Hepatocyte (in vitro differentiated cells): ENCODE measurements around the gene TRPM7. TPM values are rescaled to one million over a fixed set of nuclear protein-coding genes. Genes with fewer than 3 reads are reported as not detected.

ENCODE experiments used
- DNase-seq: peaks from one replicate; pipeline ENCODE4 v3.0.0-alpha.2; 2016; ENCODE audit warnings: low spot score
- H2AFZ ChIP-seq: fragments of 200-600 bp; sonication (generic); 2 replicates; pipeline ENCODE4 v1.6.0; 2016; ENCODE audit warnings: antibody characterized with exemption, mild to moderate bottlenecking
- H3K27ac ChIP-seq: fragments of 200-600 bp; sonication (generic); 2 replicates; pipeline ENCODE4 v1.5.1; 2016; ENCODE audit warnings: mild to moderate bottlenecking
- H3K27me3 ChIP-seq: fragments of 200-600 bp; sonication (generic); 2 replicates; pipeline ENCODE4 v1.6.1; 2016
- H3K36me3 ChIP-seq: fragments of 200-600 bp; sonication (generic); replicated peaks from 2 replicates; pipeline ENCODE4 v1.5.1; 2016; ENCODE audit warnings: low read depth; ENCODE audit not compliant: insufficient read depth
- H3K4me1 ChIP-seq: fragments of 200-600 bp; sonication (generic); 2 replicates; pipeline ENCODE4 v1.5.1; 2016; ENCODE audit warnings: mild to moderate bottlenecking, moderate library complexity; ENCODE audit not compliant: insufficient read depth
- H3K4me2 ChIP-seq: fragments of 200-600 bp; sonication (generic); 2 replicates; pipeline ENCODE4 v1.6.0; 2016
- H3K4me3 ChIP-seq: fragments of 200-600 bp; sonication (generic); 2 replicates; pipeline ENCODE4 v1.5.1; 2016; ENCODE audit warnings: mild to moderate bottlenecking
- H3K79me2 ChIP-seq: fragments of 200-600 bp; sonication (generic); 2 replicates; pipeline ENCODE4 v1.6.0; 2017; ENCODE audit warnings: mild to moderate bottlenecking
- H3K9me2 ChIP-seq: fragments of 200-600 bp; sonication (generic); replicated peaks from 2 replicates; pipeline ENCODE4 v1.6.0; 2017; ENCODE audit warnings: mild to moderate bottlenecking; ENCODE audit not compliant: insufficient read depth
- H3K9me3 ChIP-seq: fragments of 200-600 bp; sonication (generic); 2 replicates; pipeline ENCODE4 v1.5.1; 2016; ENCODE audit warnings: low read depth, mild to moderate bottlenecking
- H4K20me1 ChIP-seq: fragments of 200-600 bp; sonication (generic); 2 replicates; pipeline ENCODE4 v1.6.0; 2016; ENCODE audit warnings: mild to moderate bottlenecking; ENCODE audit not compliant: insufficient read depth, poor library complexity, severe bottlenecking
- EZH2 ChIP-seq: fragments of 200-600 bp; sonication (generic); IDR thresholded peaks from 2 replicates; pipeline ENCODE4 v1.6.1; 2016; ENCODE audit warnings: antibody characterized with exemption, mild to moderate bottlenecking, borderline replicate concordance
- EZH2phosphoT487 ChIP-seq: fragments of 200-600 bp; sonication (generic); IDR thresholded peaks from one replicate; pipeline ENCODE4 v1.6.1; 2018; ENCODE audit warnings: antibody characterized with exemption, mild to moderate bottlenecking, low read depth, moderate library complexity; ENCODE audit not compliant: unreplicated experiment, severe bottlenecking
- WGBS: methylation state at CpG from one replicate; pipeline ENCODE4 v1.1.6; 2016; ENCODE audit warnings: low lambda C conversion rate; ENCODE audit errors: missing lambda C conversion rate; 5-methylcytosine and 5-hydroxymethylcytosine counted together
- polyA plus RNA-seq: library from polyadenylated mRNA; unstranded; fragments of >200 nt; fragmentation: Nextera tagmentation; extraction: Ambion mirVana; gene quantifications from 2 replicates; pipeline ENCODE4 v1.2.1, GENCODE V29; 2016
- total RNA-seq: library from RNA; depleted of rRNA; stranded (reverse); fragments of >200 nt; gene quantifications from 2 replicates; pipeline ENCODE4 v1.2.3, GENCODE V29; 2014
- TF ChIP-seq, protein P1 (sequence below): fragments of 200-600 bp; sonication (generic); IDR thresholded peaks from 2 replicates; pipeline ENCODE4 v1.5.1; 2016; ENCODE audit warnings: antibody characterized with exemption, mild to moderate bottlenecking; ENCODE audit not compliant: poor library complexity

TRPM7 gene
- total and polyA plus RNA-seq, 2 experiments from 2014 or later, result 12.2 to 58.3 TPM

DNA sequence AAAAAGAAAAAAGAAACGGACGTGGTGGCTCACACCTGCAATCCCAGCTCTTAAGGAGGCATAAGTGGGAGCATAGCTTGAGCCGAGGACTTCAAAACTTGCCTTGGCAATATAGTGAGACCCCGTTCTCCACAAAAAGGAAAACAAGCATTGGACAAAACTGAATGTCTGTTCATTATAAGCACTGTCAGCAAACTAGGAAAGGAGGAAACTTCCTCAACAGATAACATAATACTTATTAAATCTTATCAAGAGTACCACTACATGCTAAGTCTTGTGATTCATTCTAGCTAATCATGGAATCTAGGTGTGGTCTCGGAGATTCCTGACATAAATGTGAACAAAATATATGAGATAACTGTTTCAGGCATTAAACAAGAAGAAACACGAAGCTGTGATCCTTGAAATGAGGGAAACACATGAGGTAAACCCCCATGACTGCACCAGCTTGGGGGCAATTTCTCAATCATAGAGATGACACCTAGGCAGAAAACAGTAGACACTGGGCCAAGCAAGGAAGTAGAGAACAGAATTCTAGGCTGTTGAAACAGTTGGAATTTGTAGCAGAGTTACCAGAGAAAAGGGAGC, 33.3 kb downstream of the TRPM7 start:
- H2AFZ ChIP-seq, result no peak overlapping the region
- no peaks in the 10 kb centered on the region for H4K20me1 ChIP-seq
- H3K4me1 ChIP-seq, result no peaks in the 10 kb centered on the region
- H3K27ac ChIP-seq, result no peak overlapping the region
- DNase-seq, result no peak
- WGBS, result 93% methylated on average over 6 of the region's 6 CpGs
- H3K9me3 ChIP-seq, result no peaks in the 10 kb centered on the region
- no peaks in the 10 kb centered on the region for H3K36me3 ChIP-seq
- H3K4me3 ChIP-seq, result no peak overlapping the region
- no peak for TF ChIP-seq EZH2
- H3K9me2 ChIP-seq, result no peaks in the 10 kb centered on the region
- H3K27me3 ChIP-seq, result no peaks in the 10 kb centered on the region
- H3K79me2 ChIP-seq, result peaks cover 10% of the 10 kb centered on the region
- no peak overlapping the region for H3K4me2 ChIP-seq

DNA sequence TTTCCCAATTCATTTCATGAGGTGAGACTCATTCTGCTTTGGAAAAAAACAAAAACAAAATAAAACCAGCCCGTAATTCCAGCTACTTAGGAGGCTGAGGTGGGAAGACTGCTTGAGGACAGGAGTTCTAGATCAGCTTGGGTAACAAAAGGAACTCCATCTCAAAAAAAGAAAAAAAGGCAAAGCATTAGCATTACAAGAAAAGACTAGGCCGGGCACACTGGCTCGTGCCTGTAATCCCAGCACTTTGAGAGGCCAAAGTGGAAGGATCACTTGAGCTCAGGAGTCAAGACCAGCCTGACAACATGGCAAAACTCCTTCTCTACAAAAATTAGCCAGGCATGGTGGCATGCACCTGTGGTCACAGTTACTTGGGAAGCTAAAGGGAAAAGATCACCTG, 33.9 kb downstream of the TRPM7 start:
- Histone ChIP-seq H3K36me3 (no peaks in the 10 kb centered on the region), H3K27ac (no peak overlapping the region), H3K27me3 (no peaks in the 10 kb centered on the region), H2AFZ (no peak overlapping the region), H3K4me1 (no peaks in the 10 kb centered on the region), H3K4me2 (no peak overlapping the region), H3K4me3 (no peak overlapping the region), H3K9me3 (no peaks in the 10 kb centered on the region), H3K79me2 (peaks cover 10% of the 10 kb centered on the region), H3K9me2 (no peaks in the 10 kb centered on the region), H4K20me1 (no peaks in the 10 kb centered on the region)
- 97% methylated on average over 3 of the region's 3 CpGs for WGBS
- DNase-seq, result no peak
- TF ChIP-seq EZH2 (no peak), EZH2phosphoT487 (no peak)
- TF ChIP-seq, protein P1, sequence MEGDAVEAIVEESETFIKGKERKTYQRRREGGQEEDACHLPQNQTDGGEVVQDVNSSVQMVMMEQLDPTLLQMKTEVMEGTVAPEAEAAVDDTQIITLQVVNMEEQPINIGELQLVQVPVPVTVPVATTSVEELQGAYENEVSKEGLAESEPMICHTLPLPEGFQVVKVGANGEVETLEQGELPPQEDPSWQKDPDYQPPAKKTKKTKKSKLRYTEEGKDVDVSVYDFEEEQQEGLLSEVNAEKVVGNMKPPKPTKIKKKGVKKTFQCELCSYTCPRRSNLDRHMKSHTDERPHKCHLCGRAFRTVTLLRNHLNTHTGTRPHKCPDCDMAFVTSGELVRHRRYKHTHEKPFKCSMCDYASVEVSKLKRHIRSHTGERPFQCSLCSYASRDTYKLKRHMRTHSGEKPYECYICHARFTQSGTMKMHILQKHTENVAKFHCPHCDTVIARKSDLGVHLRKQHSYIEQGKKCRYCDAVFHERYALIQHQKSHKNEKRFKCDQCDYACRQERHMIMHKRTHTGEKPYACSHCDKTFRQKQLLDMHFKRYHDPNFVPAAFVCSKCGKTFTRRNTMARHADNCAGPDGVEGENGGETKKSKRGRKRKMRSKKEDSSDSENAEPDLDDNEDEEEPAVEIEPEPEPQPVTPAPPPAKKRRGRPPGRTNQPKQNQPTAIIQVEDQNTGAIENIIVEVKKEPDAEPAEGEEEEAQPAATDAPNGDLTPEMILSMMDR, result no peak

DNA sequence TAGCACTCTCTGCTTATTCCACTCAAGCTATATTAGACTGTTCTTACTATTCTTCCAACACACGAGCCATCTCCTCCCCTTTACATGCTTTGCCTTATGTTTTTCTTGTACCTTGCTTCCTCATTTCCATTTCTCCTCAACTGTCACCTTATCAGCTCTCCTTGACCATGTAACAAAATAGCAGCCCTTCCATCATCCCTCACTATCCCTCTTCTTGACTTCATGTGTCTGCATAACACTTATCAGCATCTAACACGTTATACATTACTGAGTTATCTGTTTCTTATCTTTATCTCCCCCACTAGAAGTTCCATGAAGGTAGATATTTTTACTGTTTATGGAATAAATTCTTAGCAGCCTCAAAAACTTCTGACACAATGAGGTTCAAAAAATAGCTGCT, 45.3 kb downstream of the TRPM7 start:
- Histone ChIP-seq H3K27ac (no peak overlapping the region), H3K27me3 (no peaks in the 10 kb centered on the region), H3K9me3 (no peaks in the 10 kb centered on the region), H3K36me3 (no peaks in the 10 kb centered on the region), H3K4me2 (no peak overlapping the region), H3K9me2 (no peaks in the 10 kb centered on the region), H3K4me3 (no peak overlapping the region), H3K4me1 (no peaks in the 10 kb centered on the region), H2AFZ (no peak overlapping the region), H3K79me2 (peaks cover 4% of the 10 kb centered on the region), H4K20me1 (no peaks in the 10 kb centered on the region)
- no peak for DNase-seq
- no peak for TF ChIP-seq EZH2
- TF ChIP-seq, protein P1, result no peak
- no peak for TF ChIP-seq EZH2phosphoT487
- 70% methylated on average over 2 of the region's 2 CpGs for WGBS

DNA sequence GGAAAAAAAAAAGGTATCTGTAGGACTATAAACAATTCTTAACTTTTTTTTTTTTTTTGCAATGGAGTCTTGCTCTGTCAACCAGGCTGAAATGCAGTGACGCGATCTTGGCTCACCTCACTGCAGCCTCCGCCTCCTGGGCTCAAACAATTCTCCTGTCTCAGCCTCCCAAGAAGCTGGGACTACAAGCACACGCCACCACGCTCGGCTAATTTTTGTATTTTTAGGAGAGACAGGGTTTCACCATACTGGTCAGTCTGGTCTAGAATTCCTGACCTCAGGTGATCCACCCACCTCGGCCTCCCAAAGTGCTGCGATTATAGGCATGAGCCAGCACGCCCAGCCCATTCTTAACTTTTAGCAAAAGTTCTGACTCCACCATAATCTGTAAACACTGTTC, 50.5 kb downstream of the TRPM7 start:
- no peak overlapping the region for H2AFZ ChIP-seq
- 96% methylated on average over 9 of the region's 9 CpGs for WGBS
- H3K9me3 ChIP-seq, result no peaks in the 10 kb centered on the region

More for the DNA sequence above, 50.5 kb downstream of the TRPM7 start:
- TF ChIP-seq EZH2phosphoT487, result no peak
- no peak for TF ChIP-seq EZH2
- TF ChIP-seq, protein P1, result no peak
- no peak overlapping the region for H3K27ac ChIP-seq
- no peaks in the 10 kb centered on the region for H3K27me3 ChIP-seq
- H3K9me2 ChIP-seq, result no peaks in the 10 kb centered on the region
- H3K4me1 ChIP-seq, result no peaks in the 10 kb centered on the region
- DNase-seq, result no peak
- H3K79me2 ChIP-seq, result no peaks in the 10 kb centered on the region
- no peaks in the 10 kb centered on the region for H4K20me1 ChIP-seq
- H3K36me3 ChIP-seq, result no peaks in the 10 kb centered on the region
- H3K4me2 ChIP-seq, result no peak overlapping the region
- H3K4me3 ChIP-seq, result no peak overlapping the region
